ENCODE measurements around the gene PTPRN2. TPM values are rescaled to one million over a fixed set of nuclear protein-coding genes. Genes with fewer than 3 reads are reported as not detected.

PTPRN2 gene
- total and polyA plus RNA-seq, 2 of the 13 experiments (the other 11 are each of a cell fraction or from before 2014, with no cell fraction given): 2.5 to 24.2 TPM

GRCh38 chr7:157644946-157645345, 942.7 kb downstream of the PTPRN2 start (continued):
- TF ChIP-seq SMAD1 (CRISPR knock-in tag; IDR thresholded peaks at IDR 0.05; ENCODE audit: borderline replicate concordance, low read depth) (no peak), ZSCAN22 (CRISPR knock-in tag; IDR thresholded peaks at IDR 0.05) (no peak), ZBTB20 (CRISPR knock-in tag; IDR thresholded peaks at IDR 0.05; ENCODE audit: borderline replicate concordance, low read depth) (no peak)

GRCh38 chr7:157643525-157643970, 944.1 kb downstream of the PTPRN2 start:
- ChIA-PET POLR2A (no interaction called here), CTCF (ENCODE audit: low intra/inter-chr PET ratio, low total read pairs) (no interaction called here)
- Histone ChIP-seq H3K27me3 (ENCODE audit: control insufficient read depth in 1 of 2, insufficient read depth in 2 of 2, low read length in 2 of 2) (peaks cover 0 to 30% of the 10 kb centered on the region in 2 experiments; a peak in 2 of 5 replicates), H3K36me3 (replicated peaks in 1 of 2; ENCODE audit: control insufficient read depth in 1 of 2, insufficient read depth in 2 of 2, low read length in 2 of 2) (no peaks in the 10 kb centered on the region), H3K4me3 (replicated peaks in 1 of 3; ENCODE audit: insufficient read depth in 1 of 3, low read depth in 2 of 3, low read length in 3 of 3) (no peak overlapping the region), H3K9me3 (ENCODE audit: low read length) (peaks cover 21% of the 10 kb centered on the region), H2AFZ (ENCODE audit: low read length) (no peak overlapping the region), H3K79me2 (ENCODE audit: insufficient read depth, low read length) (no peaks in the 10 kb centered on the region), H3K4me2 (ENCODE audit: low read depth, low read length) (no peak overlapping the region), H3K9ac (ENCODE audit: insufficient read depth, low read depth, low read length) (no peak overlapping the region), H4K20me1 (ENCODE audit: insufficient read depth, low read length) (no peaks in the 10 kb centered on the region), H3K4me1 (ENCODE audit: insufficient read depth, low read length) (no peaks in the 10 kb centered on the region), H3K27ac (ENCODE audit: extremely low read length, insufficient read depth, low read length) (no peak overlapping the region)
- DNase-seq (ENCODE audit: low spot score) (no peak), FAIRE-seq (no peak), ATAC-seq (no peak)
- WGBS (ENCODE audit: low lambda C conversion rate): 40% methylated on average over 1 of the region's 23 CpGs
- intact Hi-C loops (cut with micrococcal nuclease; ENCODE audit: unreplicated experiment) (no loop called here), in situ Hi-C loops (cut with HindIII; ENCODE audit: extremely low pct_ligation_motif_present, low pct_unique_long_range_greater_than_20kb) (no loop called here)
- BruUV-seq (replicated peaks): no TSS peak
- no peak for TF ChIP-seq NFE2 (CRISPR knock-in tag; IDR thresholded peaks at IDR 0.05)
- TF ChIP-seq ASH2L (IDR thresholded peaks at IDR 0.05; ENCODE audit: insufficient read length, low read depth, low read length): no peak
- no peak for TF ChIP-seq CBX1 (IDR thresholded peaks at IDR 0.05; ENCODE audit: low read depth)
- no peak for TF ChIP-seq ZNF710 (CRISPR knock-in tag; IDR thresholded peaks at IDR 0.05; ENCODE audit: borderline replicate concordance)
- no peak for TF ChIP-seq ZNF770 (CRISPR knock-in tag; IDR thresholded peaks at IDR 0.05)
- TF ChIP-seq GLI4 (CRISPR knock-in tag; IDR thresholded peaks at IDR 0.05; ENCODE audit: borderline replicate concordance): no peak
- no peak for TF ChIP-seq PRDM10 (CRISPR knock-in tag; IDR thresholded peaks at IDR 0.05; ENCODE audit: low read depth)
- no peak for TF ChIP-seq TIGD3 (CRISPR knock-in tag; IDR thresholded peaks at IDR 0.05; ENCODE audit: borderline replicate concordance)
- TF ChIP-seq BRD4 (CRISPR knock-in tag; IDR thresholded peaks at IDR 0.05): no peak
- TF ChIP-seq HNF4G (IDR thresholded peaks at IDR 0.05; ENCODE audit: borderline replicate concordance, low read depth, low read length): no peak
- TF ChIP-seq HNF4G (CRISPR knock-in tag; IDR thresholded peaks at IDR 0.05; ENCODE audit: borderline replicate concordance, low read depth): no peak
